MM.1S (cell line): ENCODE measurements around the gene FGD4.

Experiments
- EZH2 ChIP-seq: fragments of 300-600 bp; sonication (generic); optimal IDR thresholded peaks from 2 replicates; pipeline ENCODE3; 2017; ENCODE audit warnings: low read depth, mild to moderate bottlenecking, antibody characterized with exemption, low read length, mixed read lengths
- EZH2phosphoT487 ChIP-seq: fragments of 300-600 bp; sonication (generic); IDR thresholded peaks from 2 replicates; pipeline ENCODE4 v1.6.1; 2018; ENCODE audit warnings: antibody characterized with exemption, low read length
- TF ChIP-seq, protein P1 (sequence below): fragments of 300-600 bp; sonication (generic); IDR thresholded peaks from 2 replicates; pipeline ENCODE4 v1.5.1; 2016; ENCODE audit warnings: antibody characterized with exemption, low read length, mixed read lengths

DNA sequence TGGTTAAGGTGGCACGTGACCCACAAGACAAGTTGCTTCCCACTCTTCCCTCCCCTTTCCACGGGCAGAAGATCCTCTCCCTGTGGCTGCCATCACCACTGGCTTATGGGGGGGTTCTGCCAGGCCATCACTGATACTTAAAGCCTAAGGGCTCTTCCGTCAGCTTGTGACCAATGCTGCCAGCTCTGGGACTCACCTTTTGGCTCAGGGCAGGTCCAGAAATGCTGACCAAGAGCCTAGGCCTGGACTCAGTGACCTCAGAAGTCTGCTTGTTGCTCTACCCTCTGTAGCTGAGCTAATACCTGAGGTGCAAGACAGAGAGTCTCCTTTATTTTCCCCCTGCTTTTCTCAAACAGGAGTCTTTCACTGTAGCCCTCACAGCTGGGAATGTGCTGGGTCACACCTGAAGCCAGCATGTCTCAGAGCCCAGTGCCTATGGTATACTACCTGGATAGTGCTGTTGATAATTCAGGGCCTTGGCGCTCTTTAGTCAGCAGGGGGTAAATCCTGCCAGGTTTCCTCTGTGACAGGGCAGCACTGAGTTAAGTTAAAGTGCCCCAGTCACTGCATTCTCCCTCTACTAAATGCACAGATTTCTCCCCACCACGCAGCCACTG lies 19.7 kb downstream of the FGD4 start:
- TF ChIP-seq, protein P1, sequence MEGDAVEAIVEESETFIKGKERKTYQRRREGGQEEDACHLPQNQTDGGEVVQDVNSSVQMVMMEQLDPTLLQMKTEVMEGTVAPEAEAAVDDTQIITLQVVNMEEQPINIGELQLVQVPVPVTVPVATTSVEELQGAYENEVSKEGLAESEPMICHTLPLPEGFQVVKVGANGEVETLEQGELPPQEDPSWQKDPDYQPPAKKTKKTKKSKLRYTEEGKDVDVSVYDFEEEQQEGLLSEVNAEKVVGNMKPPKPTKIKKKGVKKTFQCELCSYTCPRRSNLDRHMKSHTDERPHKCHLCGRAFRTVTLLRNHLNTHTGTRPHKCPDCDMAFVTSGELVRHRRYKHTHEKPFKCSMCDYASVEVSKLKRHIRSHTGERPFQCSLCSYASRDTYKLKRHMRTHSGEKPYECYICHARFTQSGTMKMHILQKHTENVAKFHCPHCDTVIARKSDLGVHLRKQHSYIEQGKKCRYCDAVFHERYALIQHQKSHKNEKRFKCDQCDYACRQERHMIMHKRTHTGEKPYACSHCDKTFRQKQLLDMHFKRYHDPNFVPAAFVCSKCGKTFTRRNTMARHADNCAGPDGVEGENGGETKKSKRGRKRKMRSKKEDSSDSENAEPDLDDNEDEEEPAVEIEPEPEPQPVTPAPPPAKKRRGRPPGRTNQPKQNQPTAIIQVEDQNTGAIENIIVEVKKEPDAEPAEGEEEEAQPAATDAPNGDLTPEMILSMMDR: no peak
- TF ChIP-seq EZH2: no peak
- no peak for TF ChIP-seq EZH2phosphoT487
